HG02981 (cell line): ENCODE data around the gene DGKK.

Source experiments
- ATAC-seq: cut with Tn5 transposase; IDR thresholded peaks from one replicate; pipeline ENCODE4 v1.9.1; 2021; ENCODE audit warnings: mild to moderate bottlenecking, moderate library complexity; ENCODE audit not compliant: unreplicated experiment

The DGKK gene, protein sequence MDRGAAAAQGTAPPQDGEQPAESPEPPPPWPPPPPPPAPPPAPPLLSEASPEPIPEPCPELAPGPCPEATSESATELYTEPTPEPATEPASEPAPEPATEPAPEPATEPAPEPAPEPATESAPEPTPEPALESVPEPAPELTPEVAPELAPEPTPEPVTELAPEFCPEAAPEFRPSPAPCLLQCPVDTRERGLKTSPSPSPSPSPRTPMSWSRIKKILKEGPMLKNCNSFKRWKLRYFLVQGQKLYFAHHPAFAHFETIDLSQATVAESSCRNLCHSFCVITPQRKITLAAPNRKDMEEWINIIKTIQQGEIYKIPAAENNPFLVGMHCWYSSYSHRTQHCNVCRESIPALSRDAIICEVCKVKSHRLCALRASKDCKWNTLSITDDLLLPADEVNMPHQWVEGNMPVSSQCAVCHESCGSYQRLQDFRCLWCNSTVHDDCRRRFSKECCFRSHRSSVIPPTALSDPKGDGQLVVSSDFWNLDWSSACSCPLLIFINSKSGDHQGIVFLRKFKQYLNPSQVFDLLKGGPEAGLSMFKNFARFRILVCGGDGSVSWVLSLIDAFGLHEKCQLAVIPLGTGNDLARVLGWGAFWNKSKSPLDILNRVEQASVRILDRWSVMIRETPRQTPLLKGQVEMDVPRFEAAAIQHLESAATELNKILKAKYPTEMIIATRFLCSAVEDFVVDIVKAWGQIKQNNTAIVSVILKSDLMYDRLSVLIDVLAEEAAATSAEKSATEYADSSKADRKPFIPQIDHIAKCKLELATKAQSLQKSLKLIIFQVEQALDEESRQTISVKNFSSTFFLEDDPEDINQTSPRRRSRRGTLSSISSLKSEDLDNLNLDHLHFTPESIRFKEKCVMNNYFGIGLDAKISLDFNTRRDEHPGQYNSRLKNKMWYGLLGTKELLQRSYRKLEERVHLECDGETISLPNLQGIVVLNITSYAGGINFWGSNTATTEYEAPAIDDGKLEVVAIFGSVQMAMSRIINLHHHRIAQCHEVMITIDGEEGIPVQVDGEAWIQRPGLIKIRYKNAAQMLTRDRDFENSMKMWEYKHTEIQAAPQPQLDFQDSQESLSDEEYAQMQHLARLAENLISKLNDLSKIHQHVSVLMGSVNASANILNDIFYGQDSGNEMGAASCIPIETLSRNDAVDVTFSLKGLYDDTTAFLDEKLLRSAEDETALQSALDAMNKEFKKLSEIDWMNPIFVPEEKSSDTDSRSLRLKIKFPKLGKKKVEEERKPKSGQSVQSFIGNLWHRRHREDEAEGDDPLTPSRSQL

DNA sequence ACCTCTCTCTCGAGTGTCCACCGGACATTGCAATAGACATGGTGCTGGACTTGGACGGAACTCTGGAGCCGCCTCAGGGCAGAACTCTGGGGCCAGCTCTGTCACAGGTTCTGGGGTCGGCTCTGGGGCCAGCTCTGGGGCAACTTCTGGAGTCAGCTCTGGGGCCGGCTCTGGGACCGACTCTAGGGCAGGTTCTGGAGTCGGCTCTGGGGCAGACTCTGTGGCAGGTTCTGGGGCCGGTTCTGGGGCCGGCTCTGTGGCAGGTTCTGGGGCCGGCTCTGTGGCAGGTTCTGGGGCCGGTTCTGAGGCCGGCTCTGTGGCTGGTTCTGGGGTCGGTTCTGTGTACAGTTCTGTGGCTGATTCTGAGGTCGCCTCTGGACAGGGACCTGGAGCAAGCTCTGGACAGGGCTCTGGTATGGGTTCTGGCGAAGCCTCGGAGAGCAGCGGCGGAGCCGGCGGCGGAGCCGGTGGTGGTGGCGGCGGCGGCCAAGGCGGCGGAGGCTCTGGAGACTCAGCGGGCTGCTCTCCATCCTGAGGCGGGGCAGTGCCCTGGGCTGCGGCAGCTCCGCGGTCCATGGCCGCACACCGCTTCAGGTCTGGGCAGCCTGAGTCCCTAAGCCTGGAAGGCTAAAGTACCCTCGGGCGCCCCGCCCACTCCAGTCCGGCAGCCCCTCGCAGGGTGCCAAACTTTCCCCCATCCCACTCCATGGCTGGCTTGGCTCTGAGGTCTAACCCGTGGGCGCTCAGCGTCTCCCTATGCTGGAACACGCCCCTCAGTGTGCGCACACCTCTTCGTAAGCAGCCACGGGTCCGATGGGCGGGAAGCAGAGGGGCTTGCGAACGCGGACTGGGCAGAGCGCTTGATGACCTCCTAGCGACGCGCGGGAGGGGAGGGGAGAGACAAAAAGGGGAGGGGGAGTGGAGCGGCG is at the start of gene DGKK:
TSS of gene DGKK (minus strand) at position 723 of the 929 bp plus-strand sequence. CDS start at position 576, 147 bp downstream.
- no peak for ATAC-seq

DNA sequence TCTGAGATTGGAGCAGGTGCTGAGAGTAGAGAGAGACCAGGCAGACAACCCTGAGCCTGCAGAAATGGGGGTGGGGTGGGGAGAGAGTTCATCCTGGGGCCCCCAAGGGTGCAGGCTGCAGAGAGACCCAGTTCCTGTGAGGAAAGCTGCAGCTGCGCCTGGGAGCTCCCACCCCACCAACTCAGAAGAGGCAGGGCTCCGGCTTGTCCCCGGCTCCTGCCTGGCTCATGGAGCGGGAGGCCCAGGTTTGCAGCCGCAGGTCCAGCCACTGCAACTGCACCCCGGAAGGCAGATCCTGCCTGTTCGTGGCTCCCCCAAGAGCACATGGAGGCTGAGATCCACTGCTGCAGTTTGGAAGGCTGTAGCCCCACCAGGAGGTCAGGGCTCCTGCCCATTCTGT is 44.2 kb upstream of the DGKK start:
- ATAC-seq: no peak

DNA sequence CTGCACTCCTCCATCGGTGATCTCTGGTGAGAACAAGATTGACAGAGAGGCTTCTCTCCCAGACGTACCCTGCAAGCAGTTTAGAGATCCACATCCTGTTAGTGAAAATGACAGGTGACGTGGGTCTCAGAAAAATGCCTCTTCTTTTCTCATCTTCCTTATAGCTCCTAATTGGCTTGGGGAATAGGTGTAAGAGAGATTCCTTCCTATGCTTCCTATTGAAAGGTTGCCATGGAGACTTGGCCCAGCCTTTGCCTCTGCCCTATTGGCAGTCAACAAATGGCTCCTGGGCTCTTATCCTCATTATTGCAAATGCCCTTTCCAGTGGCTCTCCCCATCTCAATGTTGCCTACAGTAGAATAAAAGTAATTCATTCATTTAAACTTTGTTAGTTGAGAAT is 26.5 kb upstream of the DGKK start:
- no peak for ATAC-seq

DNA sequence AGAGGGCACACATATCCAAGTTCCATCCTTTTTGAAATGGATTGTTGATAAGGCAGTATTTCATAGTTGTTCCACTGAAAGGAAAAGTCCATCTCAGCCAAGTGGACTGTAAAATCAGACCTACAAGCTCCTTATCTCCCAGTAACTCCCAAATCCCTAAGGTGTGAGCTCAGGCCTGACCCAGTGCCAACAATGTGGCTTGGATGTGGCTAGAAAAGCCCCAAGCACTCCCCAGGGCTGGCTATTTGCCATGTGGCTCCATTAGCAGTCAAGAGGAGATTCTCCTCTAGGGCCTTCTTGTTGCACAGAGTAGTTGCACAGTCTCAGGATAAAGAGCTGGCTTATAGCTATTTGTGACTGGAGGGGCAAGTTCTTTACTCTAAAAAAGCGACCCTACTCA is 25.0 kb upstream of the DGKK start:
- no peak for ATAC-seq

DNA sequence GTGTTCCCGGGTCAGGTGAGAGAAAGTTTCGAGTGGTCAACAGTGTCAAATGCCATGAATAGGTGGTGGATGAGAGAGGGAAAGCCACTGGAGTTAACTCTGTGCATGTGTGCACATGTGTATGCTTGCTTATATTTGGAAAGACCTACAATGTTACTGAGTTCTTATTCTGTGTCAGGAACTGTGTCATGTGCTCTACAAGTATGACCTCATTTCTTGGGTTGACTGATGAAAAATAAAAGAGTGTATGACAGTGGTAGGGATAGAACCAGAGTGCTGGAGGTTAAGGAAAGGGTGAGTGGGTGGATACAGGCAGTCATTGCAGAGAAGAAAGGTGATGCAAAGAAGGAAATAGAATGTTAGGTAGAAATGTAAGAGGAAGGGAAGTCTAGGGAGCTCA is 22.1 kb upstream of the DGKK start:
- ATAC-seq: no peak

DNA sequence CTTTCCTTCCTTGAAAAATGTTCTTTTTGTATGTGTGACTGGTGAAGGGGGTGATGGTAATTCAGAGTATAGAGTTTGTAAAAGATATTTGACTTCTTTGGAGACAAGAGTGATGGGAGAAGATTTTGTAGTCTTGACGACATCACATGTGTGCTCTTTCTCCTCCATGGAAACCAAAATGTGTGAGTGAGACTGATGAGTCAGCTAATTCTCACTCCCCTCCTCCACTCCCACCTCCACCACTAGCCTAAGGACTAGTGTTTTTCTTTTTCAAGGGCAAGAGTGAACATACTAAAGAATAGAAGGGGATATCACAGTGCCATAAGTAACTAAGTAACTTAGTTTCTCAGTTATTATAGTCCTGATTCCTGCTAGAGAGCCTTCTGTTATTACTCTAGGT is 14.0 kb upstream of the DGKK start:
- ATAC-seq: no peak

DNA sequence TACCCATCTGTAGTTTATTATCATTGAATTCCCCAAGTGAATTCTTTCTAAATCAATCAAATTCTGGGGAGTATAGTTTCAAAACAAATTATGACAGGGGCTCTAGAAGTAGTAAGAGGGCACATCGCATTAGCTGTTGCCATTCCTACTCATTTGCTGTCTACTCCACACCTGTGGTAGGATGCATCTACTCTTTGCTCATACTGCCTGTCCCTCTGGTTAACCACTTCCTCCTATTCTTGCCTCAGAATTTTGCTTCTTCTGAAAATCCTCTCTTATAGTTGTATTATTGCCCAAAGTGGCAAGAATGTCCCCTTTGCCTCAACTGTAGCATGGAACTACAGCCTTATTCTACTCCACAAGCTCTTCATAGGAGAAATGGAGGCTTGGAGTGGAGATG is 12.7 kb upstream of the DGKK start:
- no peak for ATAC-seq

DNA sequence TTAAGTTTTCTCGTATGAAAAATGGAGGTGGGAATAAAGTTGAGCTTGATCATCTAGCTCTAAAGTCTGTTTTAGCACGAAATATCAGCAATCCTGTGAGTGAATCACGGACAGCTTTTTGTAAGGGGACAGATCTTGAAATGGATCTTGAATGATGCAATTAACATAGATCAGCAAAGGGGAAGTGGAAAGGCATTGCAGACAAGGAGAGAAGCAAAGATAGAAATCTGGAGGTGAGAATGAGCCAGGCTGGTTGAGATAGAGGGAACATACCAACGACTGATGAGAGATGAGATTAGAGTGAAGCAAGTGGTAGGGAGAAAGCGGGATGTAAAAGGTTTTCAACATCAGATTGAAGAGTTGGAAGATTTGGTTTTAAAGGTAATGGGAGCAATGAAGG is 4.6 kb upstream of the DGKK start:
- ATAC-seq: no peak

DNA sequence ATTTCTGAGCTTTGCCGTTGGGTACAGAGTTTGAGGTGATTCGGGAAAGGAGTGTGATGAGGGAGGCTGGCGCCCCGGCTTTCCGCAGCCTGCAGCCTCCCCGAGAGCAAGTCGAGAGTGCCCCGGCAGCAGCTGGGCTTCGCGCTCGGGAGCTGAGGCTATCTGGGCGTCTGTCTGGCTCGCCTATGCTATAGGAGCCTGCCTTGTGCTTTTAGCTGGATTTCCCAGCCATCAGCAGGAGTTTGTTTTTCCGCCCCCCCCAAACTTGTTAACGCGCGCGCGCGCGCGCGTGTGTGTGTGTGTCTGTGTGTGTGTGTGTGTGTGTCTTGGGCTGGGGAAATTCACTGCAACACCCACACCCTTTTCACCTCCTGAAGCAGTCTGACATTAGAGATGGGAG is 765 bp upstream of the DGKK start:
- ATAC-seq: no peak

DNA sequence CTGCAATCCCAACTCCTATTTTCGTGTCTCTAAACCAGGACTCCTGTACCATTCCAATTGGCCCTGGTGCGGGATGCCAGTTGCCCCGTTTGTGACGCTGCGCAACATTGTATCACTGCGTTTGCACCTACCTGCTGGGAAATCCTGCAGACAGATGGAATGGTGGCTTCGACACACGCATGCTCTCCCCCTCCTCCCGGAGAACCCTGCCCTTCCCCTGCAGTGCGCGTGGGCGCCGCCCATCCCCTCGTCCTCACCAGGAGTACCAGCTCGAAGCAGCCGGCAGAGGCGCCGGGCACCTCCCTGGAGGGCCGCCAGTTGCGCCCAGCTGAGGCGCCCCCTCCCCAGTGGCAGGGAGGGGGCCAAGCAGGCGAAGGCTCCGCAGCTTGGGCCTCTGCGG is 1.4 kb downstream of the DGKK start:
- no peak for ATAC-seq

DNA sequence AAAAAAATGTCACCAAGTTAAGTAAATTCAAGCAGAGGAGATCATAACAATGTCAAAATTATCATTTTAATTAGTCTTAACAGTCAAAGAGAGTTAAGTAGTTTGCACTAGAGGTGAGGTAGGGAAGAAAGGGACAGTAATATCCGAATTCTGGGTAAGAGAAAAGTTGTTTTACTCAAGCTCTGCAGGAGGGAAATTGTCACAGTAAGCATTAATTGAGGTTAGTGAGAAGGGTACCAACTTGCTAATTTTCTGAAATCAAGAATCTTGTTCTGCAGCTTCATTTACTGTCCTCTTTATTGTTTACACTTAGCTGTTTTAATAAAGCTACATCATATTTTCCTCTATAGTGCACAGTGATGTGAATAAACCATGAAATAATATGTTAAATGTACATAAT is 11.0 kb downstream of the DGKK start:
- no peak for ATAC-seq

DNA sequence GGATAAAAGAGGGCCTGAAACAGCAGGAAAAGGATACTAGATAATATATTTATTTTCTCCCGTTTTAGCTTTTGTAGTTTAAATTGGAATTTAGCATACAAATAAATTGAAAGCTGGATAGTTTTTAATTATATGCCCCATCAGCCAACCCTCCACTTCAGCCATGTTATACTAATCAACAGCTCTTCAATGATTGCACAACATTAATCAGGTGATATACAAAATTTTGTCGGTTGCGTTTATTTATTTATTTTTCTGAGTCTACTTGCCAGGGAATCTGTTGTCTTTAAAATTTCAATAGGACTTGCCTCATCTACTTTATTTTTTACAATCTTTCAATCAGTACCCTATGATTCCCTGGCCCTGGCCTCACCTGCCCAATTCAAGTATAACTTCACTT is 12.1 kb downstream of the DGKK start:
- no peak for ATAC-seq

DNA sequence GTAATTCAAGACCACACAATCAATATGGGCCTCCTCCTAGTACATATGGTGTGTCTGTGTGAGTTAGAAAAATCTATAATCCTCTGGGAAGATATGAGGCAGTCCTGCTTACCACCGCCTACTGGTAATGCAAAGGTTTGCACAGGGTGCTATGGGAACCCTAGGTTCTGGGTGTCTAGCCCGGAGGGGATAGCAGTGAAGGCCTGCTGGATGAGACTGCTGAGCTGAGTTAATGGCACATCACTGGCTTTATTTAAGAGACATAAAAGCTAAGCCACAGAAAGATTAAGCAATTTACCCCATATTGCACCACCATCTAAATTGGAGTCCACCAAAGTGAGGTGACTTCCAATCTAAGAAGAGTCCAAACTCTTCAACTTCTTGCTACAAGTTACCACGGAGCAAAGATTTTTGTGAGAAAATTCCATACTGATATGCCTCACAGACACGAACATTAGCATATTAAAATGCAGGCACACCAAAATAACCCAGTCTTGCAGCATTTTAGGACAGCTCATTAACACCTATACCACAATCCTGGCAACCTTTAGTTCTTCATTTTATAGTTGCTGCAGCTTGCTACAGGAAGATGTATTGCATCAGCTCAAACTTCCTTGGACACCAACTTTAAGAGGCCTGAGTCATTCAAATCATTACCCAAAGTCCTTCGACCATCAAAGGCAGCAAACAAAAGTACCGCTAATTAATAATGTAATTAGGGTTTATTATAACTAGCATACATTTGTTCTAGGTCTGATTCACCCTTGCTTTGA is 13.7 kb downstream of the DGKK start:
- no peak for ATAC-seq

DNA sequence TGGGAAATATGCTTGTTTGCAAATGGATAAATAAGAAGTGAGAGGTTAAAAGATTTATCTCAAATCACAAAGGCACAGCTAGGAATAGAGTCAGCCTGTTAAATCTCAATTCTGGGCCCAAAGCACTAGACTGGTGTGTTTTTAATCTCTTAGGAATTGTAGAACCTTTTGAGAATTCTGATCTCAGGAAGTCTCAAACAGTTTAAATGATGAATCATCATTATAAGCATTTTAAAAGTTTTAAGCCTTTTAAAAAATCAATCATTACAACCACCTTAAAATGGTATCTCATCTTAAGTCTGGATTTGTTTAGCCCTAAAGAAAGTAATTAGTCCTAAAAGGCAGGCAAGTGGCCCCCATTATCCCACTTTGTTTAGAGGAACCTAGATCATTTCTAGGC is 17.8 kb downstream of the DGKK start:
- ATAC-seq: no peak

DNA sequence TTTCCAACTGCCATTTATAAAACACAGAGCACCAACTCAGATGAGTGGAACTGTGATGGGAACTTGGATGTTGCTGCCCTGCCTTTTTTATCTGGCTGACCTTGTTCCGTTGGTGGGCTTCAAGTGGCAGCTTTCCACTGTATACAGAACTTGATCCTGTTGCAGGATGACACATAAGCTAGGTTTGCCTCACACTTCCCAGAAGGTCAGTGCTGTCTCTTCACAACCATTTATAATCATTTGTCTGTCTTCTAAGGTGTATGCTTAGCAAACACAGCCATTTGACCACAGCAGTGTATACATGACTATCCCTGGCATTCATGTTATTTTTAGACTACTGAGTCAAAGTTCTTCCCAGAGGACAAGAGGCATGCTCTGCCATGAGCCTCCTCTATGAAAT is 20.3 kb downstream of the DGKK start:
- no peak for ATAC-seq

DNA sequence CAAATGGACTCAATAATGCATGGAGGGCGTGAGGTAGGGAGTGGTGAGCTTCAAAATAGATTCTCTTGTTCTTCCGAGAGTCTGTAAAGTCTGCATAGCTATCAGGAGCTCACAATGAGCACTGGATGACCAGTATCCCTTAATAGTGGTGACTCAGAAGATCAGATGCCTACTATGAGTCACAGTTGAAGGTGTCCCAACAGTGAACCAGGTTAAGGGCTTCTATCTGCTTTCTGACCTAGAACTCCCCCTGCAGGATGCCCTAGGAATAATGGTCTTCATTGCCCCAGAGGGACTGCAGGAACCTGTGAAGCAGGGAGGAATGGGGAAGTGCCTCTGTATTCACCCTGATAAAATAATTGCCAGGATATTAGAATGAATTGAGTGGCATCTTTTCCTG is 22.1 kb downstream of the DGKK start:
- ATAC-seq: no peak

DNA sequence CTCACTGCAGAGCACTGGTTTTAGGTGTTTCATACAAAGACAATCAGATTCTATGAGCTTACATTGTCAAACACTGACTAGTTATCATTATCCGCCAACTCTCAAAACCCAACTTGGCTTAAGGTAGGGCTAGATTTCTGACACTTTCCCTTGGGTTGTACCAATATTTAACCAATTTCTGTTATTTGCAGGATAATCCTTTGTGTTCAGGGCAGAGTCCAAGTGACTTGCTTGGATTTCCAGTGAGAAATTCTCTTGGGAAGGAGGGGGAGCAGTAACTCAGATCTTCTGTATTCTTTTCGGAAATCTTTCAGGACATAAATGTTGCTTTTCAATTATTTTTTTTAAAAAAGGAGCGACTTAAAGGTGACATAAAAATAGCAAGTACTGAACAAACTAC is 23.1 kb downstream of the DGKK start:
- ATAC-seq: no peak

DNA sequence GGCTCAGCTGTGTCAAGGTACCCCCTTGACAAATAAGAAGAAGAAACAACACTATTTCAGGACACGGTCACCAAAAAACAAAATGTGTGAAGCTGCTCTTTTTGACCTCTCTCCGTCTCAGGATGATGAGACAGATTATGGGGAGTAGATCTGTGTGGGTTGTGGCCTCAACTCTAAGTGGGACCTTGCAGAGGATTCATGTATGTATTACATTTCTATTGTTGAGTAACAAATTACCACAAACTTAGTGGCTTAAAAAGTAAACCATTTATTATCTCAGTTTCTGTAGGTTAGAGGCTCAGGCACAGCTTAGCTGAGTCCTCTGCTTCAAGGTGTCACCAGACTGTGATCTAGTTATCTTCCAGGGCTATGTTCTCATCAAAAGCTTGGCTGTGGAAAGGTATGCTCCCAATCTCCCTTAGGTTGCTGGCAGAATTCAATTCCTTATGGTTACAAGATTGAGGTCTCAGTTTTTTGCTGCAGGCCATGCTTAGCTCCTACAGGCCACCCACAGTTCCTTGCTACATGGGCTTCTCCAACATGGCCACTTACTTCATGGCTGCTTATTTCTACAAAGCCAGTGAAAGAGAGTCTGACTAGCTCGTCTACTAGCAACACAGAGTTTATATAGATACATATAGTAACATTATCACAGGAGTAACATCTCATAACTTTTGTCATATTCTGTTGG is 28.1 kb downstream of the DGKK start:
- peak; percentile 59 for ATAC-seq

DNA sequence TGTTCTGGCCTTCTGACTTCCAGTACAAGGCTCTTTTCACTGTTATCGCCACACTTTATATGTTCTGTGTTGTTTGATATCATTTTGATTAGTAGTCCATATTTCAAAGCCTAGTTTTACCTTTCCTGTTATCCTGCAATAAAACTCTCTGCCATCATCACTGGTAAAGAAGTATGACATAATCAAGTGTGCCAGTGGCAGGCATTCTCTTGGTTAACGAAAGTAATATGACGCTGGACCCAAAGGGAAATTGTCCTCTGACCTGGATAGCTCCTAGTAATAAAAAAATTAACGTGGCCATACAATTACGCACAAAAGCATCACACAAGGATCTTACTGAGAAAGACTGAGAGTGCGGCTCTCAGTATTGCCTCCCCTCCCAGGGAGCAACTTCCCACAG is 33.8 kb downstream of the DGKK start:
- no peak for ATAC-seq
